ENCODE results near the gene PPP2R5D.

DNA sequence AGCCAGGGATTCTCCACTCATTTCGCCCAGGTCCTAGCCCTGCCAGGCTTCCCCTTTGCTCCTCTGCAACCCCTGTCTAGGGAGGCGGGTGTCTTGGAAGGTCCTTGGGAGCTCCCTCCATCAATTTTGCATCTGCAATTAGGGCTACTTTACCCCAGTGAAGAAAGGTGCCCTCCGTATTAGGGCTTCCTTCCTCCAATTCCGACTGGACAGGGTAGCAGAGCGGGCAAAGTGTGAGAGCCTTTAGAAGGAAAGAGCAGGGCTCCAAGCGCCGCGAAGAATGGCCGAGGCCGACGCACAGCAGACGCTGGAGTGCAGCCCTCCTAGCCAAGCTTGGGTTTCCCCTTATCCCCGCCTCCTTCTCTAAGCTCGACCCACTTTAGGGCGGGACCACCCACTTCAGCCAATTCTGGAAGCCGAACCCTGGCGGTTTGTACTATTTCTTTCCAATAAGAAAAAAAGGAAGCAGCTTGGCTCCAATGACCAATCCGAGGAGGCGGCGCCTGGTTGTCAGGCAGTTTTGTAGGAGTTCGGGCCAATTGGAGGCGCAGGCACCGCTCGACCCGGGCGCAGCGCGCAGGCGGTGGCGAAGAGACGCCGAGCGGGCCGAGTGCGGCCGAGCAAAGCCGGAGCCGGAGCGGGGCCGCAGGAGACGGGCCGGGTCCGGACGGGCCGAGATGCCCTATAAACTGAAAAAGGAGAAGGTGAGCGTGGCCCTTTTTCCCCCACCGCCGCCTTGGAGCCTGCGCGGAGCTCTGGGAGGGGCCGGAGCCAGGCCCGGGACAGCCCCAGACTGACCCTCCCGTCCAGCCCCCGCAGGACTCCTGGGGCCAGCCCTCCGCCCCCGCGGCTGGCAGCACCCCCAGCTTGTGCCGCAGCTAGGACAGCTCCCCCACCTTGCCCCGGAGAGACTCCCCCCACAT is at the start of gene PPP2R5D:
- no peak for TF ChIP-seq YY1 (IDR thresholded peaks at IDR 0.05; ENCODE audit: insufficient read depth, insufficient read length)
- no peak for TF ChIP-seq ZNF274 (IDR thresholded peaks at IDR 0.05; ENCODE audit: low read depth, low read length)
- TF ChIP-seq SUZ12 (IDR thresholded peaks at IDR 0.05; ENCODE audit: extremely low read depth, insufficient read depth, insufficient read length): no peak

All from NT2/D1 (cell line).